Stomach (tissue), 9 donors: ENCODE data around the gene ZSCAN21. TPM values are rescaled to one million over a fixed set of nuclear protein-coding genes. Genes with fewer than 3 reads are reported as not detected.

ENCODE experiments used
- DNase-seq, 2 donors: peaks; one replicate each; pipeline versions ENCODE4 v3.0.0 to v3.0.0-alpha.2; 2013 to 2019
- H3K27ac ChIP-seq, 5 donors: fragments of 200-600 bp in 4 of 5; sonication (generic) in 4 of 5; one replicate each; pipeline ENCODE4 v1.5.1; 2013 to 2019; ENCODE audit warnings: mild to moderate bottlenecking in 1 of 5, moderate library complexity in 1 of 5
- H3K27me3 ChIP-seq, 3 donors: fragments of 200-600 bp; sonication (generic); one replicate each; pipeline ENCODE4 v1.5.1; 2017 to 2019; ENCODE audit warnings: mixed run types in 1 of 3
- H3K36me3 ChIP-seq, 4 donors: fragments of 200-600 bp; sonication (generic); 1 replicate in 3 of 4; 2 replicates in 1 of 4; pipeline ENCODE4 v1.5.1; 2016 to 2019
- H3K4me1 ChIP-seq, 4 donors: fragments of 200-600 bp; sonication (generic); one replicate each; pipeline ENCODE4 v1.5.1; 2016 to 2019
- H3K4me3 ChIP-seq, 4 donors: fragments of 200-600 bp; sonication (generic) in 3 of 4; one replicate each; pipeline ENCODE4 v1.5.1; 2016 to 2019; ENCODE audit warnings: mild to moderate bottlenecking in 1 of 4
- H3K9me3 ChIP-seq, 4 donors: fragments of 200-600 bp; sonication (generic); one replicate each; pipeline ENCODE4 v1.5.1; 2016 to 2019
- CTCF ChIP-seq, 7 experiments: fragments of 450-650 bp in 4 of 7; fragments of 200-600 bp in 3 of 7; sonication (generic) in 3 of 7; IDR thresholded peaks; one replicate each; pipeline ENCODE4 v1.5.1; 2016 to 2019; ENCODE audit warnings: antibody characterized with exemption in 7 of 7, control low read depth in 2 of 7, mild to moderate bottlenecking in 1 of 7
- EP300 ChIP-seq: sonication (generic); formaldehyde crosslinking; IDR thresholded peaks from one replicate; pipeline ENCODE4 v1.6.1; 2017; ENCODE audit warnings: antibody characterized with exemption
- POLR2A ChIP-seq, 4 donors: fragments of 450-650 bp; IDR thresholded peaks; one replicate each; pipeline ENCODE4 v1.6.1; 2016; ENCODE audit warnings: antibody characterized with exemption in 4 of 4, control low read depth in 2 of 4, mild to moderate bottlenecking in 1 of 4, moderate library complexity in 1 of 4
- POLR2AphosphoS5 ChIP-seq, 3 donors: sonication (generic); formaldehyde crosslinking; IDR thresholded peaks; one replicate each; pipeline ENCODE4 v1.6.1; 2016; ENCODE audit warnings: antibody characterized with exemption in 3 of 3
- WGBS, 5 donors: extraction: QIAGEN DNeasy Blood & Tissue Kit in 3 of 5; methylation state at CpG; one replicate each; pipeline versions ENCODE4 v1.1.5 to v1.1.7; 2013 to 2018; 5-methylcytosine and 5-hydroxymethylcytosine counted together
- intact Hi-C: fragments of 100-400 bp; cut with DNase I; formaldehyde crosslinking; loops from one replicate; pipeline ENCODE4 v1.15.1; 2023; ENCODE audit warnings: low total_unique reads
- polyA plus RNA-seq, 3 donors: library from polyadenylated mRNA; stranded (reverse); fragments of 200-250 nt; gene quantifications; one replicate each; pipeline ENCODE4 v1.2.3, GENCODE V29; 2013
- total RNA-seq, 5 donors: library from RNA; depleted of rRNA; stranded (reverse); fragments of >200 nt; gene quantifications; one replicate each; pipeline versions ENCODE4 v1.1.0 to v1.2.3, GENCODE V29; 2014 to 2016
- donor health status: healthy with polysubstance abuse.
- donor health status: Bipolar disorder and iron deficiency.
- donor health status: healthy.

The ZSCAN21 gene
- total and polyA plus RNA-seq, 8 donors, result 5.4 to 48.4 (median 8.9) TPM

GRCh38 chr7:100017875-100018274, 31.7 kb upstream of the ZSCAN21 start:
- H3K4me1 ChIP-seq, result peaks cover 59 to 81% (median 69%) of the 10 kb centered on the region in 4 donors
- 56 to 72% (median 59%) methylated on average over 5 of the region's 5 CpGs for WGBS, 5 donors
- peak overlapping the region in 4 of 5 donors; percentile 98 to 100 (median 100) for H3K27ac ChIP-seq
- intact Hi-C loops, result no loop called here
- DNase-seq, result no peak
- H3K4me3 ChIP-seq, result peak overlapping the region in 2 of 4 donors; percentile 5 to 68
- H3K9me3 ChIP-seq, result no peaks in the 10 kb centered on the region
- H3K27me3 ChIP-seq, result no peaks in the 10 kb centered on the region
- H3K36me3 ChIP-seq, result peaks cover 3 to 28% (median 21%) of the 10 kb centered on the region in 4 donors
- TF ChIP-seq EP300, result no peak
- no peak for TF ChIP-seq CTCF (IDR thresholded peaks at IDR 0.05)
- TF ChIP-seq POLR2A (IDR thresholded peaks at IDR 0.05), result no peak
- no peak for TF ChIP-seq POLR2AphosphoS5 (IDR thresholded peaks at IDR 0.05)

- no peaks in the 10 kb centered on the region for H3K9me3 ChIP-seq
- TF ChIP-seq CTCF (IDR thresholded peaks at IDR 0.05) (no peak), POLR2AphosphoS5 (IDR thresholded peaks at IDR 0.05) (peak in 1 of 3 donors; percentile 31)
- intact Hi-C loops, result no loop called here
- no peaks in the 10 kb centered on the region for H3K27me3 ChIP-seq
- WGBS, 5 donors, result 30 to 57% (median 38%) methylated on average over 7 of the region's 7 CpGs
- peak in 1 of 2 donors; percentile 38 for DNase-seq
- H3K4me1 ChIP-seq, result peaks cover 66 to 89% (median 77%) of the 10 kb centered on the region in 4 donors
- H3K36me3 ChIP-seq, result peaks cover 19 to 48% (median 41%) of the 10 kb centered on the region in 4 donors
- H3K27ac ChIP-seq, result peak overlapping the region; percentile 54 to 100 (median 98)
- H3K4me3 ChIP-seq, result peak overlapping the region in 1 of 4 donors; percentile 13
These were observed 29.7 kb upstream of the ZSCAN21 start for GRCh38 chr7:100019908-100020307.

- Histone ChIP-seq H3K27me3 (no peaks in the 10 kb centered on the region), H3K4me1 (peaks cover 62 to 88% (median 75%) of the 10 kb centered on the region in 4 donors), H3K36me3 (peaks cover 27 to 62% (median 55%) of the 10 kb centered on the region in 4 donors), H3K9me3 (no peaks in the 10 kb centered on the region), H3K4me3 (no peak overlapping the region), H3K27ac (peak overlapping the region; percentile 28 to 100 (median 76))
- DNase-seq, result no peak
- no peak for TF ChIP-seq POLR2AphosphoS5 (IDR thresholded peaks at IDR 0.05)
- TF ChIP-seq POLR2A (IDR thresholded peaks at IDR 0.05), result no peak
- no peak for TF ChIP-seq EP300
- TF ChIP-seq CTCF (IDR thresholded peaks at IDR 0.05), result no peak
- intact Hi-C loops, result no loop called here
- WGBS, 5 donors, result 81 to 88% (median 85%) methylated on average over 3 of the region's 3 CpGs
These were observed 28.3 kb upstream of the ZSCAN21 start for GRCh38 chr7:100021297-100021696.

- peaks cover 50 to 77% (median 61%) of the 10 kb centered on the region in 4 donors for H3K4me1 ChIP-seq
- H3K9me3 ChIP-seq, result no peaks in the 10 kb centered on the region
- WGBS, 5 donors, result 23 to 58% (median 41%) methylated on average over 5 of the region's 5 CpGs
- DNase-seq, result peak; percentile 84 to 93
- intact Hi-C loops, result no loop called here
- no peak overlapping the region for H3K4me3 ChIP-seq
- TF ChIP-seq POLR2AphosphoS5 (IDR thresholded peaks at IDR 0.05) (peak in 1 of 3 donors; percentile 77), POLR2A (IDR thresholded peaks at IDR 0.05) (no peak)
- H3K27me3 ChIP-seq, result no peaks in the 10 kb centered on the region
- peak overlapping the region; percentile 71 to 100 (median 90) for H3K27ac ChIP-seq
- H3K36me3 ChIP-seq, result peaks cover 37 to 75% (median 68%) of the 10 kb centered on the region in 4 donors
These were observed 27.0 kb upstream of the ZSCAN21 start for GRCh38 chr7:100022621-100023020.

GRCh38 chr7:100023526-100023925, 26.0 kb upstream of the ZSCAN21 start:
- no peaks in the 10 kb centered on the region for H3K27me3 ChIP-seq
- intact Hi-C loops, result no loop called here
- DNase-seq, result no peak
- peaks cover 40 to 83% (median 77%) of the 10 kb centered on the region in 4 donors for H3K36me3 ChIP-seq
- WGBS, 5 donors, result 63 to 81% (median 73%) methylated on average over 8 to 12 of the region's 12 CpGs
- H3K27ac ChIP-seq, result peak overlapping the region; percentile 71 to 100 (median 90)
- TF ChIP-seq POLR2A (IDR thresholded peaks at IDR 0.05), result no peak
- TF ChIP-seq CTCF (IDR thresholded peaks at IDR 0.05), result no peak
- no peak for TF ChIP-seq EP300
- TF ChIP-seq POLR2AphosphoS5 (IDR thresholded peaks at IDR 0.05), result no peak
- no peaks in the 10 kb centered on the region for H3K9me3 ChIP-seq
- peak overlapping the region in 1 of 4 donors; percentile 9 for H3K4me3 ChIP-seq
- H3K4me1 ChIP-seq, result peaks cover 45 to 67% (median 53%) of the 10 kb centered on the region in 4 donors
